Endothelial cell of hepatic sinusoid (primary cell): ENCODE measurements around the gene CAT.

Experiments used
- in situ Hi-C: cut with HindIII; loops from 2 replicates; pipeline ENCODE4 v1.10.0; 2017; ENCODE audit warnings: low sequenced_read_pairs

The CAT gene

GRCh38 chr11:34519595-34520235 is 81.0 kb downstream of the CAT start:
- in situ Hi-C loops: loop anchor here (10.0 kb wide), 1 partner anchor 895 kb away; the partner anchor contains the start of gene SLC1A2

- in situ Hi-C loops: no loop called here
Observed at GRCh38 chr11:34521265-34521664, 82.5 kb downstream of the CAT start.
